Fibroblast of peridontal ligament (primary cell): ENCODE measurements around the gene TNFRSF14.

Experiments
- DNase-seq: peaks from one replicate; pipeline ENCODE4 v3.0.0-alpha.2; 2010; ENCODE audit errors: extremely low read depth

TNFRSF14 gene

DNA sequence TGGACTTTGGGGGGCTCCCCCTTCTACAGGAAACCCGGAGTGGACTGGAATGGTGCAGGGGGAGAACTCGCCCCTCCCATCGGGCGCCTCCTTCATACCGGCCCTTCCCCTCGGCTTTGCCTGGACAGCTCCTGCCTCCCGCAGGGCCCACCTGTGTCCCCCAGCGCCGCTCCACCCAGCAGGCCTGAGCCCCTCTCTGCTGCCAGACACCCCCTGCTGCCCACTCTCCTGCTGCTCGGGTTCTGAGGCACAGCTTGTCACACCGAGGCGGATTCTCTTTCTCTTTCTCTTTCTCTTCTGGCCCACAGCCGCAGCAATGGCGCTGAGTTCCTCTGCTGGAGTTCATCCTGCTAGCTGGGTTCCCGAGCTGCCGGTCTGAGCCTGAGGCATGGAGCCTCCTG, at the start of gene TNFRSF14:
Gene TNFRSF14, plus strand, starts transcription at position 95 of the 401 bp plus-strand sequence. Its CDS starts 294 bp downstream, at position 389.
- peak; percentile 57 for DNase-seq

DNA sequence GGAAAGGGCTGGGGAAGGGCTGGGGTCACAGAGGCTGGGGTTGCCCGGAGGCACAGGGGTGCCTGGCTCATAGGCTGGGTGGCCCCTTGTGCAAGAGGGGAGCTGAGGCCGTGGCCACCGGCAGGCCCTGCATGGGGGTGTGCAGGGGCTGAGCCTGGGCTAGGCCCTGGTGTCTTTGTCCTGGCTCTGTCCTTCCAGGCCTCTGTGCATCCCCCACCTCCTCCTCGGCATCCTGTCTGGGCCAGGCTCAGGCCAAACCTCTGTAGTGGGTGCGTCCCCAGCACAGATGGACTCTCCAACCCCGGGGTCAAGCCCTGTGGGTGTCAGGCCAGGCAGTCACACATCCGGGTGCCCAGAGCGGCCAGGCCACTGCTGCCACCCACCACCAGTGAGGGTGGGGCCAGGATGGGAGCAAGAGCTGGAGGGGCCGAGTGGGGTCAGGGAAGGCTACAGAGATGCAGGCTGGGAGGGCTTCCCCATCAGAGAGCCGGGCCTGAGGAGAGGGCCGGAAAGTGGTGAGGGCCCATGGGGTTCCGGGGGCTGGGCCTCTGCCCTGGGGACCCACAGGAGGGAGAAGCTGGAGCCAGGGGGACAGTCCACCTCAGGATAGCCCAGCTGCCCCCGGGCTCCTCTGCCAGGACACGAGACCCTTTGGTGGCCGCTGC, 49.1 kb upstream of the TNFRSF14 start:
- no peak for DNase-seq

DNA sequence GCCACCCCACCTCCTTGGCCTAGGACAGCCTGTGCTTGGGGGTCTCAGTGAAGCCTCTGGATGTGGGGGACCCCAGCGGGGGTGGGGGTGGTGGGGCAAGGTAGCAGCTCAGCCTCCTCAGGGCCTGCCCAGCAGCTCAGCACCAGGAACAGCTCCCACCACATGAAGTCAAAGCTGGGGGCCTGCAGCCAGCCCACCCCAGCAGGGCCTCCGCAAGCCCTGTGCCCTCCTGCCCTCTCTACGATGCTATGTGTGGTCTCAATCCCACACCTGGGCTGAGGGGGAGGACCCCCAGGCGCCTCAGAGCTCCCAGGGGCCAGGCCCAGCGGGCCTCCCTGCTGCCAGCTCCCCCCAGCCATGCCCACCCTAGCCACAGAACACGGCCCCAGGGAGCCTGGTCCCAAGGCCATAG, 48.4 kb upstream of the TNFRSF14 start:
- DNase-seq = no peak

DNA sequence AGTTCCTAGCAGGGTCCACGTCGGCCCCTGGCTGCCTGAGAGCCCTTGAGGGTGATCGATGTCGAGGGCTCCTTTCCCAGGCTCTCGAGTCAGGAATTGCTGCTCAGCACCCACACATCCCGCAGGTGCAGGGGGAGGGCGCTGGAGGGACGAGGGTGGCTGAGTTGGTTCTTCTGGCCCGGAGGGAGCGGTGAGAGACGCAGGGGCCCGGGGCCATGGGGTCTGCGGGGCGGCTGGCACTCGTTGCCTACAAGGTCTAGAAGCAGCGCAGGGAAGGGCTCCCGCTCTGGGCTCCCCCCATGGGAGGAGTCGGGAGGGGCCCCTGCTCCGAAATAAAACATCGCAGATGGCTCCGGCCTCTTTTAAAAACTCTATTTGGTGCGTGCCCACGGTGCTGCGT, 48.0 kb upstream of the TNFRSF14 start:
- no peak for DNase-seq

DNA sequence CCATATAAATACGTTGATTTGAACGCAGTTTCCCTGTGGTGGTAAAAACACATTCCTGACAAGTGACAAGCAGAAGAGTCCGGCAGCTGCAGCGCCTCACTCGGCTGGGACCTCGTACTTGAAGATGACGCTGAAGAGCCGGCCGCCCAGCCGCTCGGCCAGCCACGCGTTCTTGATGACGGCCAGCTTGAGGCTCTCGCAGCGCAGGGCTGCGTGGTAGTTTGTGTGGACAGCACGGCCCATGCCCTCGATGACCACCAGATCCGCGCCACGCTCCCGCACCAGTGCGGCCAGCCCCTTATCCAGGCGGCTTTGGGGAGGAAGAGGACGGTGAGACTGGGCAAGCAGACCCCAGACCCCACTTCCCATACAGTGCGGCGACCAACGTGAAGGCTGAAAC, 47.4 kb upstream of the TNFRSF14 start:
- DNase-seq = no peak

DNA sequence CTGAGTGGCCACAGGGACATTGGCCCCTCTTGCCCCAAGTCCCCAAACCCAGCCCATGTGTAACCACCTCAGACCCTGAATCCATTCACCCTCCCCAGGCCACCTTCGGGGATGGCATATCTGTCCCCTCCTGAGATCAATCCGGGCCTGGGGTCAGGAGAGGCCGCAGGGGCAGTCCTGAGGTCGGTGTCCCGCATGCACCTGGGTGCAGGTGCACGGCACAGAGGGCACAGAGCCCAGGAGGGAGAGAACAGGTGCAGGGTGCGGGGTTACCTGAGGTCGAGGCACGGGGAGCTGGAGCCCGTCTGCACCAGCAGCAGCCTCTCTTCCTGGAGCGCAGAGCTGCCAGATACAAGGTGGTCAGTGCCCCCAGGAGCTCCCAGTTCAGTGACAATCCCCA, 46.6 kb upstream of the TNFRSF14 start:
- DNase-seq = no peak

DNA sequence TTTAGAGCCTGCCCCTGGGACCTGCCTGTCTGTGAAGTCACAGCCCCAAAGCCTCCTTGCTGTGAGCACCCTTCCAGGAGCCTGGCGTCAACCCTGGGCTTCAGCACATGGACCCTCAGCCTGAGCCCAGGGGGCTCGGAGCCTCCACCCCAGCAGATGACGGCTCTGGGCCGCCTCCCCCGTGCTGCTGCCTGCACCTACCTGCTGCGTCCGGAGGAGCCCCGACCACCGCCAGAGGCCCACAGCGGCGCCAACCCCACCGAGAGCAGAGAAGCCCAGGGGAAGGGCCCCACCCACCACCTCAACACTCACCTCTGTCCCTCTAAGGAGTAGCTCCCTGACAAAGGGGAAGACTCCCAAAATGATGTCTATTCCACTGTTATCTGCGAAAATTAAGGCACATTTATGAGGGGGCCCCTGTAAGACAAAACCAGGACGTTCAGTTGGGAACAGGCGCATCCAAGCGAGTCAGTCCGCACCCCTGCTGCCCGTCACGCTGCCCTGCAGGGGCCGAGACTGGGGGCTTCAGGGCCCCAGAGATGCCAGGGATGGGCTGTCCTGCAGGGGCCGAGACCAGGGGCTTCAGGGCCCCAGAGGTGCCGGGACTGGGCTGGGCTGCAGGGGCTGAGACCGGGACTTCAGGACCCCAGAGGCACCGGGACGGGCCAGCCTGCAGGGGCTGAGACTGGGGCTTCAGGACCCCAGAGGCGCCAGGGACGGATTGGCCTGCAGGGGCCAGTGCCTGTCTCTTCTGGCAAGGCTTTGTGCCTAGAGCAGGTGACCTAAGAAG, 45.6 kb upstream of the TNFRSF14 start:
- DNase-seq = no peak

DNA sequence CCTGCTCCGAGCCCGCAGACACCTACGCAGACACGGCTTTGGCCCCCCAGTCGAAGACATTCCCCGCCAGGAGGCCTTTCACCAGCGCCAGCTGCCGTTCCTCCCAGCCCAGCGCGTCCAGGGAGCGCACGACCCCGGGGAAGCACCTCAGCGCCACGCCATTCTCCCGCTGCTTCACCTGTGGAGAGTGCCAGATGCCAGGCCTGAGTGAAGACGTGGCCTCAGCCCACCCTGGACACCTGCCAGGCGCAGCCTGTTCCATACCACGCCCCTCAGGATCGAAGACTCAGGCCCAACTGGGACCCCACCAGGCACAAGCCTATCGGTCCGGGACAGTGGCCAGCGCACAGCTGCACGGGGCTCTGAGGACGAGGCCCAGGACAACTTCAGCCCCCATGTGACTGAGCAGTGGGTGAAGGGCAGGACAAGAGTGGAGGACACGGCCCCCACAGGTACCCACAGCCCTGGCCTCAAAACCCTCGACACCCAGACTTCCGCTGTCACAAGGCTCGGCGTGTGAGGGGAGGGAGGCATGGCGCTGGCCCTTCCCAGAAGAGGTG, 43.2 kb upstream of the TNFRSF14 start:
- DNase-seq = no peak

DNA sequence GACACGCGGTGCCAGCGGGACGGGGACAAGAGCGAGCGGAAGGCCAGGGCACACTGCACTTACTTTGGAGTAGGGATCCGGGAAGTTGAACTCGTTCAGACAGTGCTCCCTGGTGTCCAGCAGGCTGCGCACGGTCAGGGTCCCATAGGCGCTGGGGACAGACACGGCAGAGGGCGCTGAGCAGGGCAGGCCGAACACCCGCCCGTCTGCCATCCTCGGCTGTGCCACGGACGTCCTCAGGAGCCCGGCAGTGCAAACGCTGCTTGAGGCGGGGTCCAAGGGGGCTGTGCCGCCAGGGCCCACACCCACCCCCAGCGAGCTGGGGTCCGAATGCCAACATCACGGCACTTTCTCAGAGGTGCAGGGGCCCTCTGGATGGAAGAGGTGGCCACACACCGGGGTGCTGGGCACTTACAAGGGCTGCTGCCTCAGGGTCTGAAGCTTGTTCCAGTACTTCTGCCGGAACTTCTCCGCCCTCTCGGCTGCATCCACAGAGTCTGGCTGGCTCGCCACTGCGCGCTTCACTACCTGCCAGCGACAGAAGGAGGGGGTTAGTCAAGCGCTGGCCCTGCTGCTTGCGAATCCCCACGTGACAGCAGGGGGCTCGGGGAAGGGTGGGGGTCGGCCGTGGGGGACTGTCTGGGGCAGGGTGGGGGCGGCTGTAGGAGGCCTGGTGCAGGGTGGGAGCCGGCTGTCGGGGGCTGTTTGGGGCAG, 42.1 kb upstream of the TNFRSF14 start:
- no peak for DNase-seq

DNA sequence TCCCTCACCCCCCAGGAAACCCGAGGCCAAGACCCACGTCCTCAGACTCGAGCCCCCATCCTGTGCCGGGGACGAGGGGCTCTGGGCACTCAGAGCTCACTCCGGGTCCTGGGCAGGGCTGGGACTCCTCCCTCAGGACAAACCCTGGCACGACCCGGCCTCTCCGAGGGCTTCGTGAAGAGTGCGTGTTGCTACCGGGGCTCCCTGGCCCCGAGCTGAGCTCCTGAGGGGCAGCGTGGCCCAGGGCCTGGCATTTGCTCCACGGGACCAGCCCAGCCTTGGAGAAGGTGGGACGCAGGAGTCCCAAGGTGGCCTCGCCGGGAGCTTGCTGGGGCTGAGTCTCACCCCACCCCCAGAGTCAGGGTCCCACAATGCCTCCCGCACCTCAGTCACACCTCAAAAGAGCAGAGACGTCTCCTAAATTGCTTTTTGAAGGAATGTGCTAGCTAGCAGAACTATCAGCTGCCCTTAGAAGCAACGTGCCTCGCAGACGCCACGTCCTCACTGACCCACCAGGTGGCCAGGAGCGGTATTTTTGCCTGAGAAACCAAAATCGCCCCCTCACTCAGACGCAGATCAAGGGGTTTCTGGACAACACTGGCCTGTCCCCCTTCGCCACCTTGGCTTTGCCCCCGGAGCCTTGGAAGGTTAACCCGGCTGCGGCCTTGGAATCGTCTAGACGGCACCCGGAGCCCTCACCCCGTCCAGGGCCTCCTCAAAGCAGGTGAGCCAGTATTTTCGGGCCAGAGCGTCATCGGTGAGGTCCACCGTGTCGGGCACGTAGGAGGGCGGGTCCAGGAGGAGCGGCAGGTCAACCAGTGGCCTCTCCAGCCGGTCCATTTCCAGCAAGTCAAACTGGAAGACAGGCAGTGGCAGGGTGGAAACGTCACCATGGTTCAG, 41.1 kb upstream of the TNFRSF14 start:
- DNase-seq = no peak

DNA sequence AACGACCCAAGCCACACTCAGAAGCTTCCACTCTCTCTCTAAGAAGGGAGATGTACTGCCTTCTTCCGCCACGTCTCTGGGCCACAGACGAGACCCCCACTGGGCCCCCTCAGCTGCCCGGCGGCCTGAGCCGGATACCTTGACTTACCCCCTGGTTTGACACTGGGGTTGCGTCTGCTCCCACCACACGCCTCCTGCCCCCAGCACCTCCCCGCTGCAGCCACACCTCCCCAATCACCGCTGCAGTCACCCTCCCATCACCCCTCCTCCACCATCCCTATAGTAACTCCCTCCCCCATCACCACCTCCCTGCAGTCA, 40.4 kb upstream of the TNFRSF14 start:
- no peak for DNase-seq

DNA sequence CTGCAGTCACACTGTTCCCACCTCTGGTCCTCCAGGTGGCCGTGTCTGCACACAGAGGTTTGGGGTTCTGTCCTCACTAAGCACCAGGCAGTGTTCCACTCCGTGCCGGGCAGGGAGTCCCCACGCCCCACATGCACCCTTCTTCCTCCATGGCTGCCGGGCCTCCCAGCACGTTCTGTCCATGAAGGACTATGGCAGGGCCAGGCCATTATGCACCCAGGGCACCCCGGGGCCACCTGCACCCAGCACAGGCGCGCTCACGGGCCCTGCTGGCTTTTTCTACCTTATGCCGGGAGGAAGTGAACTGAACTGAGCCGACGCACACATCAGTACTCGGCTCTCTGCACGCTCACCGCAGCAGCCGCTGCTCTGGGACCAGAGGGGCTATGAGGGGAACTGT, 40.0 kb upstream of the TNFRSF14 start:
- DNase-seq = no peak

DNA sequence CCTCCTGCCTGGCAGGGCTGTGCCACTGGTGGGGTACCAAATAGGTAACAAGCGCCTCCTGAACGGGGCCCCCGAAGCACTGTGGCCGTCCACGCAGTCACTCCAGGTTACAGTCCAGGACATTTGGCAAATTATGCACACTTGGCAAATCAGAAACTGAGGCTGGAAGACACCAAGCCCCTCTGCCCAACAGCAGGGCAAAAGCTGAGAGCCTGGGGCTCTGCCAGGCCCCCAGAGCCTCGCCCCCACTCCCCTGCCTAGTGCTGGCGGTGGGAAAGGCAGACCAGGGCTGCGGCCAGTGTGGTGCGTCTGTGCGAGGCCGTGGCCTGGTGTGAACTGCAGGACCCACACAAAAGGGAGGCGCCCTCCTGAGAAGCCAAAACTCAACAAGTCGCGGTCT, 39.2 kb upstream of the TNFRSF14 start:
- DNase-seq = no peak

DNA sequence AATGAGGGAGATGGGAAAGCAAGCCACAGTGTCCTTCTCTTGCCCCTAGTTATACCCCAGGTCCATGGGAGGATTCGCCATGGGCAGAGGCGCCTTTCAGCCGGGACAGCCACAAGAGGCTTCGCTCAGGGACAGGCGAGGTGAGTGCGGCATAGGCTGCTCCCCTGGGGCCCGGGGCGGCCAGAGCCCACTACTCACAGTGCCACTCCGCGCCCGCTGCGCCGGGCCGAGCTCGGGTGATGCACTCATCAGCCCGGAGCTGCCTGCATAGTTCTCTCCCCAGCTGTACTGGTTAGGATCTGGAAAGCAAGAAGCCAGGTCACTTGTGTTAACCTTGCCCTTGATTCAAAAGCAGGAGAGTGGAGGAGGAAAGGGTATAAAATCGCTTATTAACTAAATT, 38.2 kb upstream of the TNFRSF14 start:
- DNase-seq = no peak

DNA sequence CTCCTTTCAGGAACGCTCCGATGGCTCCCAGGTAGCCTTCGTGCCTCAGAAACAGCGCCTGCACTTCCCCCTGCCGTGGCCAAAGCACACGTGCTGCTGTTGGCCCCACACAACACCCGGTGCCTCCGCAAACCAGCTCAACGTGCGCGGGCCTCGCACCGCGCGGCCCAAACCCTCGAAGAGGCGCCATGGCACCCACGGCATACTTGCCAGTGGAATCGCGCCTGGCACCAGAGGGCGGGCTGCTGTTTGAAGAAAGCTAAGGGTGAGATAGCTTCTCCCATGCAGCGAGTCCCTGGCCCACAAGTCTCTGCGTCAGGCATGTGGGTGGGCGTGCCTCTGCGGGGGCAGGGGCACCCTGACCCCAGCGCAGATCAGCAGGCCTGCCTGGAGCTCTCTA, 37.6 kb upstream of the TNFRSF14 start:
- no peak for DNase-seq

DNA sequence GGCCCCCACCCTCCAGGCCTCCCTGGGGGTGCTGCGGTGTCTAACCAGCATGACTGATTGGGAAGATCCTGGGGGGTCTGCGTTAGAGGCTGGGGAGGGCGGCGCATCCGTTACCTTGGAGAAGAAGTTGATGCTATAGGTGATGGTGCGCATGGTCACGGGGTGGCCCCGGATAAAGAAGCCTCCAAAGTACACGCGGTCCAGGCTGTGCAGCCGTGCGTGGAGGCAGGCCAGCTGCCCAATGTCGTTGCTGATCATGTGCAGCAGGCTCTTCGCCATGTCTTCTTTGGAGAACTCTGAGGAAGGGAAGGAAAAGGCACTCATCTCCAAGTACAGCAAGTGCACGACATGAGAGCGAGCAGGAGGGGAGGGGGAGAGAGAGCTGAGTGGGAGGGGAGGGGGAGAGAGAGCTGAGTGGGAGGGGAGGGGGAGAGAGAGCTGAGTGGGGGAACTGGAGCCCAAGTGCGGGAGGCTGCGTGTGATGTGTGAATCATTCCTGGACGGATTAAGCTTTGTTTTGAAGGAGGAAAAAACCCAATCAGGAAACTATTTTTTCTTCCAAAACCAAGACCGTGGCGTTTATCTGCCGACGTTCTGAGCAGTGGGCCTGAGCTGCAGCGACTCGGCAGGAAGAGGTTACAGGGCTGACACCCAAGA, 37.0 kb upstream of the TNFRSF14 start:
- no peak for DNase-seq

DNA sequence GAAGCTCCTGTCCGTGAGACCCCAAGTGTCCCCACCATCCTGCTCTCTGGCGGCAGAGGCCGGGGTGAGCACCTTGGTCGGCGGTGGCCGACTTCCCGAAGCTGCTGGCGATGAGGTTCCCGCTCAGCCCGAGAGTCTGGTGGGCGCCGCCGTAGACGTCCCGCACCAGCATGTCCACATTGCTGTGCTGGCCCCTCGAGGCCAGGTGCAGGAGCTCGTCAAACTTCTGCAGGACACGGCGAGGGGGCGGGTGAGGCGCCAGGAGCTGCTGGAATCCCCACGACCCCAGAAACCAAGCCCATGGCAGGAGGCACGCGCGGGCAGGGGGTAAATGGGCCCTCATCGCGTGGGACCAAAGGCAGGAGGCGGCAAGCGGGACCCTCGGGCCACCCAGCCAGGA, 36.4 kb upstream of the TNFRSF14 start:
- DNase-seq = no peak

DNA sequence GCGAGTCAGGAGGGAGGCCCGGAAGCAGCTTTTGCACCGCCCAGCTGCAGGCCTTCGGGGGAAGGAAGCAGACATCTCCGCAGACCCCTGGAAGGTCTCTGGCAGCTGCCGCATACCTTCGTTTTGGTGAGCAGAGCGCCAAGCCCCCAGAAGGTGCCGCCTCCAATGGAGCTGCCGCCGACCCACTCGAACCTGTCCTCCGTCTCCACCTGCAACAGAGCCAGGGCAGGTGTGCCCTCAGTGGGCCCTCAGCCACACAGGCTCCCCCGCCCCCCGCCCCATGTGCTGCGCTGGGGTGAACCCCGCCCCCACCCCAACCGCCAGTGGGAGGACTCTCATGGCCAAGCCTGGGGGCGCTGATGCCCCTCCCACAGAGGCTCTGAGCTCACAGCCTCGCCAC, 36.0 kb upstream of the TNFRSF14 start:
- no peak for DNase-seq

DNA sequence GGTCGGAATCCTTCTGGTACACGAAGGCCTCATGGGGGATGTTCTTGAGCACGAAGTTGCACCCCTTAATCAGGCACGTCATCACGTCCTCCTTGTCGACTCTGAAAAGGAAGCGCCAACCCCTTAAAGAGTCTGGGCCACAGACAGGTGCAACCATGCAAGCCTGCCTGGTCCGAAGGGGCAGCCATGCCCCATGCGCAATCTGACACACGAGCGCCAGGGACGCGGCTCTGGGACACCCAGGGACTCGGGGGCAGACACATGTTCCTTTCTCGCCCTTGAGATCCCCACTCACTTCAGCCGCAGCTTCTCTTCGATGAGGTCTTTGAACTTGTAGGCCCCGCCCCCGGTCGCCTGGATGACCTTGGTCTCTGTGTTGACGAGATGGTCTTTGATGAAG, 35.4 kb upstream of the TNFRSF14 start:
- no peak for DNase-seq

DNA sequence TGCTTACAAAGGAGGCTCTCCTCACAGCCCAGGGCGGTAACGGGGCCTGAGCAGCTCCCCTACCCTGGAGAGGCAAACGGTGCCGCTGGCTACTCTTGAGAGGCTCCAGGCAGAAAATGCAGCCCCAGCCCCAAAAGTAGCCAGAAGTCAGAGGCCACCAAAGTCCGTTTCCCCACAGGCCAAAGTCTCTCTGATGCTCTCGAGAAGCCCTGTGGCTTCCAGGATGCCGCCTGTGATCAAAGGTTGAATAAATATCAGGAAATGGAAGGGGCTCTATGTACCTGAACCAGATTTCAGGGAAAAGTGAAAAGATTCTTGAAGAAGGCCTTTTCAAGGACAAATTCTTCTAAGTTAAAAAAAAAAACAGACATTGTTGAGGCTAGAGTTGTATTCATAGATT, 33.9 kb upstream of the TNFRSF14 start:
- no peak for DNase-seq
